Astrocyte of the cerebellum (primary cell): ENCODE data around the gene BRD2.

Experiments used
- DNase-seq: peaks from one replicate; pipeline ENCODE4 v3.0.0-alpha.2; 2011; ENCODE audit warnings: low read depth
- H3K4me3 ChIP-seq: 2 replicates; pipeline ENCODE4 v1.5.1; 2011; ENCODE audit warnings: mild to moderate bottlenecking, low read depth, low read length, moderate library complexity
- CTCF ChIP-seq: IDR thresholded peaks from 2 replicates; pipeline ENCODE4 v1.5.1; 2012; ENCODE audit warnings: low read length, low read depth, moderate library complexity, mild to moderate bottlenecking; ENCODE audit errors: missing control alignments
- in situ Hi-C: cut with HindIII; loops from 2 replicates; pipeline ENCODE4 v1.10.0; 2017; ENCODE audit warnings: low sequenced_read_pairs

The BRD2 gene

DNA sequence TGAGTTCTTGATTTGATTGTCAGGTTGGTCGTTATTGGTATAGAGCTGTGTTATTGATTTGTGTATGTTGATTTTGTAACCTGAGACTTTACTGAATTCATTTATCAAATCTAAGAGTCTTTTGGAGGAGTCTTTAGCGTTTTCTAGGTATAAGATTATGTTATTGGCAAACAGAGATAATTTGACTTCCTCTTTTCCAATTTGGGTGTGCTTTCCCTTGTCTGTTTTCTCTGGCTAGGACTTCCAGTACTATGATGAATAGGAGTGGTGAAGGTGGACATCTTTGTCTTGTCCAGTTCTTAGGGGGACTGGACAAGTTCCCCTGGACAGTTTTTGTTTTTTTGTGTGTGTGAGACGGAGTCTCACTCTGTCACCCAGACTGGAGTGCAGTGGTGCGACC lies 23.6 kb downstream of the BRD2 start:
- in situ Hi-C loops, result no loop called here
- H3K4me3 ChIP-seq, result no peak overlapping the region
- DNase-seq, result no peak
- TF ChIP-seq CTCF, result no peak

DNA sequence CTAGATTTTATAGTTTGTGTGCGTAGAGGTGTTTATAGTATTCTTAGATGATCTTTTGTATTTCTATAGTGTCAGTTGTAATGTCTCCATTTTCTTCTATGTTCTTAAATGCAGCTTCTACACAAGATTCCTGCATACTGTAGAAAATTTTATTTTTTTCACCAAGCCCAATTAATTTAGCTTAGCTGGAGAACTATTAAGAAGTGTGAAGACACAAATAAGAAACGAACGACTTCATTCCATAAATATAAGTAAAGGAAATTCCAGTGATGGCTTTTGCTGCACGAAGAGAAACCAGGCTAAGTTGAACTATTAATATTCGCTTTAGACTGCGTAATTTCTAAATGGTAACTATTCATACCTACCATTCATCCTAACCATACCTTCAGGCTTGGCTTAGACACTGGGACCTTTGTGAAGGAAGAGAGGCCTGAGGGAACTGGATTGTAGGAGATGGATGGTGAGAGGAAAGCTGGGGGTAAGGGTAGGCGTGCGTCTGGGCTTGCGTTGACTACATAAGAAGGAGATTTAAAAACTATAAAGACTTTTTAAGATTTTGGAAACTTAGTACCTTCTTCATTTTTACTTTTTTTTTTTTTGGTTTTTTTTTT lies 25.1 kb downstream of the BRD2 start:
- in situ Hi-C loops, result no loop called here
- DNase-seq, result no peak
- H3K4me3 ChIP-seq, result no peak overlapping the region
- no peak for TF ChIP-seq CTCF

GRCh38 chr6:32995448-32995847 lies 27.1 kb downstream of the BRD2 start:
- in situ Hi-C loops, result no loop called here

DNA sequence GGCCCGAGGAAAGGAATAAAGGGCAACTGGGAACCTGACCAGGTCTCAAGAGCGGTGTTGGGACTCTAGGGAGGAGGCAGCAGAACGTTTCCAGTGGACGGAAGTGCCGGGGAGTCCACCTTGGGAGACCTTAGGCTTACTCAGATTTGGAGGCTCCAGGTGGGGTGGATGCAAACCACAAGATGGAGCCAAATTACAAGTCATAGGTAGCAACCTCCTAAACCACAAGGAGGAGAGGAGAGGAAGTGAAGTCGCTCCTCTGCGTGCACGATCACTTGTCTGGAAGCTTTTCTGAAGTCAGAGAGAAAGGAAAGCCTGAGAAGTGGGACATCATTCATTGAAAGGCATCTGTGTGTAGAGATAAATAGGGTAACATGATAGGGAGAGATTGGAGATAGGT lies 31.7 kb downstream of the BRD2 start:
- no peak overlapping the region for H3K4me3 ChIP-seq
- TF ChIP-seq CTCF, result no peak
- in situ Hi-C loops, result no loop called here
- DNase-seq, result no peak

More at GRCh38 chr6:32995448-32995847, 27.1 kb downstream of the BRD2 start:
- no peak for DNase-seq
- H3K4me3 ChIP-seq, result no peak overlapping the region
- TF ChIP-seq CTCF, result no peak

DNA sequence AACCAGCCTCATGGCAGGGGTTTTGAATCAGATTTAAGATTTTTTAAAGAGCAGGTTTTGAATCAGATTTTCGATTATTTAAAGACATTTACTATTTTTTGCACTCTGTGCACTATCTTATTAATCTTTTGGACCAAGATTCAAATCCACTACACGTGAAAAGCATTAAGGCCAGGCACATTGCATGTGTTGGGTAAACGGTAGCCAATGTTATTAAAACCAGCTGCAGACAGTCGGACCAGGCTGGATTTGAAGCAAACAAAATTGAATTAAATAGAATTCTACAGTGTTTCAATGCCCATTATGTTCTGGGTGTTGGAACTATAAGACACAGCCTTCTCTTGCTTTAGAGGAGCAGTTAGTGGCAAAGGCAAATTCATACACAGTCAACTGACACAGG lies 33.3 kb downstream of the BRD2 start:
- in situ Hi-C loops, result no loop called here
- H3K4me3 ChIP-seq, result no peak overlapping the region
- DNase-seq, result no peak
- no peak for TF ChIP-seq CTCF

- in situ Hi-C loops, result no loop called here
- TF ChIP-seq CTCF, result no peak
- H3K4me3 ChIP-seq, result no peak overlapping the region
- DNase-seq, result no peak
Measured at GRCh38 chr6:33004940-33005339, 36.5 kb downstream of the BRD2 start.
